GM12878 (cell line): ENCODE results near the gene NLRP6. TPM values are rescaled to one million over a fixed set of nuclear protein-coding genes. Genes with fewer than 3 reads are reported as not detected.

Experiments used
- BACH1 ChIP-seq: fragments of 450-650 bp; IDR thresholded peaks from 2 replicates; pipeline ENCODE4 v1.6.1; 2017; ENCODE audit warnings: mild to moderate bottlenecking, borderline replicate concordance
- BCL3 ChIP-seq: IDR thresholded peaks from 2 replicates; pipeline ENCODE4 v1.6.1; 2011; ENCODE audit warnings: borderline replicate concordance, low read depth, mild to moderate bottlenecking, moderate library complexity, low read length; ENCODE audit not compliant: insufficient read depth, poor library complexity, severe bottlenecking
- CBFB ChIP-seq: IDR thresholded peaks from 2 replicates; pipeline ENCODE4 v1.6.1; 2016; ENCODE audit warnings: antibody characterized with exemption, low read depth
- CBX5 ChIP-seq: sonication (generic); IDR thresholded peaks from 2 replicates; pipeline ENCODE4 v1.6.1; 2016; ENCODE audit warnings: low read depth, moderate library complexity, mild to moderate bottlenecking, inconsistent platforms
- DPF2 ChIP-seq: fragments of 450-650 bp; IDR thresholded peaks from 2 replicates; pipeline ENCODE4 v1.6.1; 2017; ENCODE audit warnings: mild to moderate bottlenecking
- E2F8 ChIP-seq: fragments of 450-650 bp; IDR thresholded peaks from 2 replicates; pipeline ENCODE4 v1.6.1; 2018; ENCODE audit warnings: mild to moderate bottlenecking, low read depth, moderate library complexity; ENCODE audit not compliant: partially characterized antibody
- FOXM1 ChIP-seq: IDR thresholded peaks from 2 replicates; pipeline ENCODE4 v1.6.1; 2012; ENCODE audit warnings: low read depth, mild to moderate bottlenecking, inconsistent platforms, low read length, moderate library complexity
- MTA2 ChIP-seq: fragments of 450-650 bp; IDR thresholded peaks from 2 replicates; pipeline ENCODE4 v1.6.1; 2016; ENCODE audit warnings: low read depth, mild to moderate bottlenecking, moderate library complexity
- NFYB ChIP-seq: IDR thresholded peaks from 2 replicates; pipeline ENCODE4 v1.6.1; 2011; ENCODE audit warnings: low read depth, mild to moderate bottlenecking, low read length, improper control_type of control experiment, moderate library complexity; ENCODE audit not compliant: insufficient read depth
- NR2C2 ChIP-seq: IDR thresholded peaks from 2 replicates; pipeline ENCODE4 v1.6.1; 2011; ENCODE audit warnings: borderline replicate concordance, low read depth; ENCODE audit not compliant: control insufficient read depth, insufficient read length
- POLR2AphosphoS5 ChIP-seq: IDR thresholded peaks from 2 replicates; pipeline ENCODE4 v1.6.1; 2011; ENCODE audit warnings: mild to moderate bottlenecking, low read length, inconsistent platforms
- SMAD5 ChIP-seq: IDR thresholded peaks from 2 replicates; pipeline ENCODE4 v1.6.1; 2016; ENCODE audit warnings: antibody characterized with exemption, low read depth
- SRF ChIP-seq, 2 experiments: IDR thresholded peaks; 2 replicates each; pipeline ENCODE4 v1.6.1; 2011; ENCODE audit warnings: low read depth in 2 of 2, low read length in 2 of 2, mild to moderate bottlenecking in 1 of 2, moderate library complexity in 1 of 2
- STAT3 ChIP-seq: IDR thresholded peaks from 2 replicates; pipeline ENCODE4 v1.6.1; 2011; ENCODE audit warnings: low read depth, low read length, improper control_type of control experiment
- SUPT20H ChIP-seq: IDR thresholded peaks from 2 replicates; pipeline ENCODE4 v1.6.1; 2011; ENCODE audit warnings: low read depth, mild to moderate bottlenecking, low read length, moderate library complexity, borderline replicate concordance; ENCODE audit not compliant: control insufficient read depth
- TCF3 ChIP-seq: IDR thresholded peaks from 2 replicates; pipeline ENCODE4 v1.6.1; 2012; ENCODE audit warnings: low read depth, mild to moderate bottlenecking, low read length, borderline replicate concordance; ENCODE audit not compliant: insufficient read depth
- YBX1 ChIP-seq: fragments of 450-650 bp; IDR thresholded peaks from 2 replicates; pipeline ENCODE4 v1.6.1; 2016; ENCODE audit warnings: antibody characterized with exemption
- ZNF274 ChIP-seq: IDR thresholded peaks from one replicate; pipeline ENCODE4 v1.8.0; 2011; ENCODE audit not compliant: insufficient read length, insufficient read depth
- ZNF622 ChIP-seq: fragments of 450-650 bp; IDR thresholded peaks from 2 replicates; pipeline ENCODE4 v1.6.1; 2017; ENCODE audit warnings: mild to moderate bottlenecking, inconsistent platforms
- ZNF687 ChIP-seq: fragments of 450-650 bp; IDR thresholded peaks from 2 replicates; pipeline ENCODE4 v1.6.1; 2017; ENCODE audit warnings: mild to moderate bottlenecking, moderate library complexity
- polyA plus RNA-seq, 11 experiments: library from polyadenylated mRNA; depleted of rRNA in 4 of 11; unstranded in 6 of 11; stranded (reverse) in 5 of 11; fragments of >200 nt; fragmentation: Nextera tagmentation in 4 of 11; fragmentation: Illumina TruSeq in 1 of 11; extraction: Ambion mirVana in 4 of 11; extraction: Trizol in 1 of 11; gene quantifications; 1 replicate in 1 of 11; 2 replicates in 10 of 11; pipeline versions ENCODE4 v1.2.1 to v1.2.3, GENCODE V29; 2011 to 2016; ENCODE audit warnings: inconsistent platforms in 2 of 11, missing spikeins in 2 of 11, low read depth in 1 of 11
- total RNA-seq, 4 experiments: library from RNA; depleted of rRNA in 3 of 4; stranded (reverse); fragments of >200 nt in 3 of 4; fragmentation: Illumina TruSeq in 1 of 4; extraction: Trizol in 1 of 4; gene quantifications; 2 replicates each; pipeline versions ENCODE4 v1.2.1 to v1.2.3, GENCODE V29; 2013 to 2021

NLRP6 gene
- total and polyA plus RNA-seq, 10 of the 15 experiments (the other 5 are each of a cell fraction or from before 2014, with no cell fraction given), result 0.03 to 0.11 TPM; not detected in 8

- no peak for TF ChIP-seq SUPT20H
- TF ChIP-seq MTA2, result peak; percentile 44; the same call in 1 of the 2 replicates
- peak; percentile 34; the same call in 1 of the 2 replicates for TF ChIP-seq BACH1
- TF ChIP-seq SMAD5, result peak; percentile 76; the same call in 1 of the 2 replicates
- no peak for TF ChIP-seq CBX5
- TF ChIP-seq NFYB, result peak; percentile 64; the same call in 1 of the 2 replicates
- TF ChIP-seq DPF2, result peak; percentile 67
- no peak for TF ChIP-seq CBFB
- no peak for TF ChIP-seq SRF (IDR thresholded peaks at IDR 0.05; ENCODE audit: low read depth in 2 of 2, low read length in 2 of 2)
- peak; percentile 59; the same call in 1 of the 2 replicates for TF ChIP-seq TCF3
- TF ChIP-seq ZNF687, result peak; percentile 36; the same call in 1 of the 2 replicates
- TF ChIP-seq ZNF274, result no peak
- TF ChIP-seq NR2C2, result no peak
- peak; percentile 97 for TF ChIP-seq POLR2AphosphoS5
- peak; percentile 18 for TF ChIP-seq BCL3
- no peak for TF ChIP-seq STAT3
- TF ChIP-seq YBX1, result no peak
- no peak for TF ChIP-seq ZNF622
- TF ChIP-seq E2F8, result no peak
- TF ChIP-seq FOXM1, result no peak
Measured at GRCh38 chr11:313787-314553, 35.8 kb downstream of the NLRP6 start, which contains the start of gene IFITM1 (continued).
